ENCODE results near the gene CEP164.

The CEP164 gene

DNA sequence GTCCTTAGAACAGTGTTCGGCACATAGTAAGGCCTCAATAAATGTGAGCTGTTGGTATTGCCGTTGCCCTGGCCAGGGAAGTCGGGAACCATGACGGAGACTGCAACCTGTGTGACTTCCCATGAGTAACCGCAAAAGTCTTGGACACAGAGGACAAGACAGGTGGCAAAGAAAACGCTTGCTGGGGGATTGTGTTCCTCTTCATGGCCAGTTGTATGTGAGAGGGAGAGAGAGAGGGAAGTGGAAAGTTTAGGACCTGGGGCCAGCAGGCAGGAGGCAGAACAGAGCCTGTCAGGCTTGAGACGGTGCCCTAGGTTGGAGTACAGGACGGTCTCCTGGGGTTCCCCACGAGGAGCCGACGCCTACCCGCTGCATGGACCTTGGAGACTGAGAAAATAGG is 90.2 kb downstream of the CEP164 start:
- in situ Hi-C loops (cut with MboI; ENCODE audit: low sequenced_read_pairs) = no loop called here

DNA sequence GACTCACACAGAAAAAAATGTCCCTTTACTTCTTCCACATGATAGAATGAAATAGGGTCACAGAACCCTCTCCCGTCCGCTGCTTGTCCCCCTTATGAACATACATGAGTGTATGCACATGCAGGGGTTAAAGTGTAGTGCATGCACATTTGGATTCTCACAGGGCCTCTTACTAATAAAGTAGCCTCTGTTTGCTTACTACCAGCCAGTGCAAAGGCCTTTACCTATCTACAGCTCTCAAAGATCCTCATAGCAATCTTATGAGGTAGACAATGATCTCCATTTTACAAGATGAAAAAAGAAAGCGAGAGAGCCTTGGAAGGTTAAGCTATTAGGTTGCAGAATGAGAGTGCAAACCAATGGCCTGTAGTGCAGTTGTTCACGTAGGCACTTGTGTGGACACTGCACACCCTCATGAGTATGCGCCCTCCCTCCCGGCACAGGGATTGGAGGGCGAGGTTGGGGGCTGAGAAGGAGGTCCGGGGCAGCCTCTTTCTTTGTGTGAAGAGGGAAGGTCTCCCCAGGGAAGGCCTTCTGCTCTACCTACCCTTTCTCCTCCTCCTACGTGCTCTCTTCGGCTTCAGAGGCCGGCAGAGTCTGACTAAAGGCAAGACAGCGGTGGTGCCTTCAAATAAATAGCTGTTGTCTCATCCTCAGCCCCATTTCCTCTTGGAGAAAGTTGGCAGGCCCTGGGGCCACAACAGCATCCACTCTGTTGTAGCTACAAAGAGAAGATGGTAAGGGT is 91.3 kb downstream of the CEP164 start:
- in situ Hi-C loops (cut with MboI; ENCODE audit: low sequenced_read_pairs) = no loop called here

DNA sequence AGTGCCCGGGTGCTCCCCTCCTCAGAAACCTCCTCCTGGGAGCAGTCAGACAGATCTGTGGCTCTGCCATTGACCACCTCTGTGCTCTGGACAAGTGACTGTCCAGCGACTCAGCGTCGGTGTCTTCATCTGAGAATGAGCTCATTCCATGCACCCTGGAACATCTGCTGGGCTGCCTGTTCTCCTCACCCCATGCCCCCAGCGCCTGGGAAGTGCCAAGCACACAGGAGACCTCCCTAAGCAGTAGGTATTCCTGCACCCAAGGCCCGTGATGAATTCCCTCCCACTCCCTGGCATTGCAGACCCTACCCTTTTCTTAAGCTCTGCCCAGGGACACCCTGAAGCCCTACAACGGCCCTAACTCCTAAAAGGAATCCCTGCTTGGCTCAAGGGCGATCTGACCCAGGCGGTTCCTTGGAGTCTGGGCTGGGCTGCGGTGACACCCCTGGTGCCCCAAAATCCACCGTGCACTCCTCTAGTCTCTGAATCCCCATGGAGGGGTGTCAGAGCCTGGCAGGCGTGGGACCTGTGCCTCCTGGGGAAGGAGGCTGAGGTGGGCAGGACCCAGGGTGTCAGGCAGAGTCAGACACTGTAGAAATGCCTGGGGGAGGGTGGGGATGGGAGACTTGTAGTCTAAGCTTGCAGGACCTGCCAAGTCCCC is 92.0 kb downstream of the CEP164 start:
- in situ Hi-C loops (cut with MboI; ENCODE audit: low sequenced_read_pairs) = no loop called here

DNA sequence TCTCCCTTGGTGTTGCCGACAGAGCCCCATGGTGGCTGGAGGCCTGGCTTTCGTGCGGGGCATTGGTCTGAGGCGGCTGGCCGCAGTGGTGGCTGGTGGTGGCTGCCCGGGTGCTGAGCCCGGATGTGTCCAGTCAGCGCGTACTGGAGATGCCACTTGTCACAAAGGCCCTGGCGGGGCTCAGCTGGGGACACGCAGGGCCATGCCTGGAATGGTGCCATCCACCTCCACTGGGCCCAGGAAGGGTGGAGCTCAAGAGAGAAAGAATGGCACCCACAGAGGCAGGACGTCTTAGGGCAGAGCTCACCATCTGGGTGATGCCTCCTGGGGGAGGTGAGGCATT is 92.5 kb downstream of the CEP164 start:
- in situ Hi-C loops (cut with MboI; ENCODE audit: low sequenced_read_pairs) = no loop called here

DNA sequence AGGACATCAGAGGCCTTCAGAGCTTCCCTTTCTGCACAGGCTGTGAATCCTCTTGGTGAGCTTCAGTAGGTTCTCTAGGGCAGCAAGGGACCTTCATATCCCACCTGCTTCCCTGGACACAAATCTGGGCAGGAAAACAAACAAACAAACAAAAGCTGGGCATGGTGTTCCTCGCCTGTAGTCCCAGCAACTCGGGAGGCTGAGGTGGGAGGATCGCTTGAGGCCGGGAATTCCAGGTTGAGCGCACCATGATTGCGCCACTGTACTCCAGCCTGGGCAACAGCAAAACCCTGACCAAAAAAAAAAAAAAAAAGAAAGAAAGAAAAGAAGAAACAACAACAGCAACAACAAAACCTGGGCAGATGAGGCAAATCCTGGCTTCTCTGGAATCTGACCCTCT is 92.9 kb downstream of the CEP164 start:
- in situ Hi-C loops (cut with MboI; ENCODE audit: low sequenced_read_pairs) = no loop called here

DNA sequence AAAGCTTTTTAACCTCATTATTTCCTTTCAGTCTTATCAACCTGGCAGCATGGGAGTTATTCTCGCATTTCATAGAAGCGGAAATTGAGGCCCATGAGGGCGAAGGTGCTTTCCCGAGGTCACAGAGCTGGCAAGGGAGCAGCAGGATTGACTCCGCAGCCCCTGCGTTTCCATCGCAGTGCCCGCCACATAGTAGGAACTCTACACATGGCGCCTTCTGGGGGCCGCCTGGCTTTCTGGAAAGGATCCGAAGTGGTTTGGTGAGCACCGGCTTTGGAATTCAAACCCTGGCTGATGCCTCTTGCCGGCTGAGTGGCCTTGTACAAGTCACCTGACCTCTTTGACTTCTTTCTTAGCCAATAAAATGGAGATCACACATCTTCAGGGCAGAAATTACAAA is 93.4 kb downstream of the CEP164 start:
- in situ Hi-C loops (cut with MboI; ENCODE audit: low sequenced_read_pairs) = no loop called here

DNA sequence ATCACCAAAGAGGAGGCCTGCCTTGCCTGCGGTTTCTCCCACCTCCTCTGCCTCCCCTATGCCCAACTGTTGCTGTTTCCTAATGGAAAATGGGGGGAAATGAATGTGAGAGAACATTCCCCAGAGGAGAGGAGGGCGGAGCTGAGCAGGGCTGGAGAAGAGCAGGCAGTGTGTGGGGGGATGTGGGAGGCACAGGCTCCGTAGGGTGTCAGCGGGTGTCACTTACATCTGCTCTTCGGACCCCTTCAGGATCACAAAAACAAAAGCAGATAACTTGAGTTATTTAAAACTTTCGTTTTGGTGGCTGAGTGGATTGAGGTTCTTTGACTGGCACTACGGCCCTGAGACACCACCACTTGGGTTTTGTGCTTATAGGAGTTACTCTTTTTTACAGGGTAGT is 93.8 kb downstream of the CEP164 start:
- in situ Hi-C loops (cut with MboI; ENCODE audit: low sequenced_read_pairs) = no loop called here

DNA sequence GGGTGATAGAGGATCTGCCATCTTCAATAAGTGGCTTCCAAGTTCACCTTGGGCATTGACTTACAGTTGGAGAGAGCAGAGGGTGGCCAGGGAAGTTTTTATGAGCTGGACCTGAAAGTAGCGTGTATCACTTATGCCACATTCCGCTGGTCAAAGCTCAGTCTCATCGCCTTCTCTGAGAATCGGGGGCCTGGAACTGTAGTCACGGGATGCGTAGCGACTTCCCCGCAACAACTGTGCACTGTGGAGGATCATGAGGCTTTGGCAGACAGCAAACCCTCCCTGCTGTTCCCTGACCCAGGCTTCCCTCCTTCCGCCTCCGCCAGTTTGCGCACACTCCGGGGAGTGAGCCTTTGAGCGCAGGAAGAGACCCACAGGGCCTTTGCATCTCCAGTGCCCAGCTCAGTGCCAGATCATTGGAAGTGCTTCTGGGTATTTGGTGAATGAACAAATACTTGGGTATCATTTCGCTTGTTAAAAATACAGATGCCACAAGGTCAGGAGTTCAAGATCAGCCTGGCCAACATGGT is 95.5 kb downstream of the CEP164 start:
- in situ Hi-C loops (cut with MboI; ENCODE audit: low sequenced_read_pairs) = no loop called here

DNA sequence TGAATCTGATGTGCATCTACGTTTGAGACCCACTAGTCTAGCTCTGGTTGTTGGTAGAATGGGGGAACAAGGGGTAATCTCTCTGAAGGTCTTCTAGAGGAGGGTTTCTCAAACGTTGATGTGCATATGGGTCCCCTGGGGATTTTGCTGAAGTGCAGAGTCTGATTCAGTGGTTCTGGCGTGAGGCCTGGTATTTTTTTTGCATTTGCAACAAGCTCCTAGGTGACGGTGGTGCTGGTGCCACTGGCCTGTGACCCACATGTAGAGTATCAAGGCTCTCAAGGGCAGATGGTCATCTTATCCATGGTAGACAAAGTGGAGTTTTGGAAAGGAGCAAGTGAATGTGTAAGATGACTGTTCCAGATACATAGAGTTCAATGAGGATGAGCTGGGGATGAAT is 97.1 kb downstream of the CEP164 start:
- in situ Hi-C loops (cut with MboI; ENCODE audit: low sequenced_read_pairs) = loop anchor here (25.0 kb wide), 1 partner anchor 638 kb away; no protein-coding TSS in a partner anchor

DNA sequence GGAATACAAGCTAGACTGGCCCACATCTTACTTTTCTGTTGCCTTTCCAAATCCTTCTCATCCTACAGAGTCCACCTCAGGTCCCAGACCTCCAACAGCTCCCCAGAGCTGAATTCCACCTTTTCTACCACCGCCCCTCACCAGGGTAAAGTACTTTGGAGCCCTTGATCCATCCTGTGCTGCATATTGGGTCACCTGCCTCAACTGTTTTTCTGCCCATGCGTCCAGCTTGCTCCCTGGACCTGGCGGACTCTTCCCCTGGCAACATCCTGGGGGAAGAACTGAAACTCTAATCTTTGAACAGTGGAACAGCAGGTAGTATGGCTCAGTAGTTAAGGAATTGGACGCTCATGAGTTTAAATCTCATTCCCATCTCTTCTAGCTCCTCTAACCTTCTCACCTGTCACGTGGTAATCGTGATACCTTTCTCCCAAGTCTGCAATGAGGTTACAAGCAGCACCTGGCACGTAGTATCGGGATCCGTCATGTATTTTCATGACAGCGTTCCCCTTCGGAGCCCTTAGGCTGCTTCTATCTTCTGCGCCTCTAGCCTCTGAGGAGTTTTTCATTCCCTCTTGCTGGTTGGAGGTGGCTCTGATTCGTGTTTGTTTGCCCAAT is 98.1 kb downstream of the CEP164 start:
- in situ Hi-C loops (cut with MboI; ENCODE audit: low sequenced_read_pairs) = loop anchor here (25.0 kb wide), 1 partner anchor 637 kb away; no protein-coding TSS in a partner anchor

DNA sequence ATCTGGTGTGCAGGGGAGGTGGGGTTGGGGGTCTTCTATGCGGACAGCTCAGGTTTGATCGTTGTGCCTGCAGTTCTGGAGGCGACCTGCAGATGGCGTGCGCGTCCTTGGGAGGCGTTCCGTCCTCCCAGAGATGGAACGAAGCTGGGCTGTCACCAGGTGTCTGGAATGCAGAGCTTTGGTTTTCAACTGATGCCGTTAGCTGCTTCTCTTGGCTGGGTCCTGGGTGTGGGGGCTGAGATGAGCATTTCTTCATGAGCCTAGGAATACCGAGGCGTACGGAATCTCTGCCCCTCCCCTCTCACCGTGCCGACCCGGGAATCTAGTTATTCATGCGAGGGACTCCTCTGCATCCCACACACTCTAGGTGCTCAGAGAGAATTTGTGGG is 98.6 kb downstream of the CEP164 start:
- in situ Hi-C loops (cut with MboI; ENCODE audit: low sequenced_read_pairs) = loop anchor here (25.0 kb wide), 1 partner anchor 636 kb away; no protein-coding TSS in a partner anchor

DNA sequence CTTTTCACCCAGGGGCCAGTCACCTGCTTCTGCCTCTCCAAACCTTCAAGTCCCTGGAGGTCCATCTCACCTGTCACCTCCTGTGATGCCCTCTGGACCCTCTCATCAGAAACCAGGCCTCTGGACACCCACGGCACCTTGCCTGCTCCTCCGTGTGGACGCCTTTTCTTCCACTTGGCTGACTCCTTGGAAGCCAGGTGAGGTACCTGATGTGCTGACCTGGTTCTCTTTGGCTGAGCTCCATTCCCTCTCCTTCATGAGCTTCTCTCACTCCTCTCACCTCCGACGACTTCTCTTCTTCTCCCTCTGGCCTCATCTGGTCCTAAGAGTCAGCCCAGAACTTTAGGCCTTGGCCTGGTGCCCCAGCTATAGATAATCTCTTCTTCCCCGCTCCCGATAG is 99.3 kb downstream of the CEP164 start:
- in situ Hi-C loops (cut with MboI; ENCODE audit: low sequenced_read_pairs) = loop anchor here (25.0 kb wide), 1 partner anchor 635 kb away; no protein-coding TSS in a partner anchor

DNA sequence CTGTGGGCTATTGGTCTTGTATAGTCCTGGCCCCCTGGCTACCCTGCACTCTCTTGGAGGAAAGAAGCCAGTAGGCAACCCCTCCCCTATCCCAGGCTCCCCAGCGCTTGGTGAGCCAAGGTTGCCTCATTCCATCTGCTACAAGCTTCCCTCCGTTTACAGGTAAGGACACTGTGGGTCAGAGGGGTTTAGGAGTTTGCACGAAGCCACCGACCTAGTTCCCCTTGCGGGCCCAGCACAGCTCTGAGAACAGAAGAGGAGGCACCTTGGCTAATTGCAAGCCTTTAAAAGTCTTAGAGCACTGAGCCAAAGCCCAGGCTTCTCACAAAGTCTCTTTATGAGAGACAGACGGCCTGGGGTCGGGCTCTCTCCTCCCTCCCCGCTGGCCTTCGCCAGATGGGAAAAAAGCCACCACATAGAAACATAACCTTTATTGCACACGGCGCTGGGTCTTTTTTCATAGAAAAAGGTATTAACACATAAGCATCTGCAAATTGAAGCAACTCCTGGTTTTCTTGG is 99.8 kb downstream of the CEP164 start:
- in situ Hi-C loops (cut with MboI; ENCODE audit: low sequenced_read_pairs) = loop anchor here (25.0 kb wide), 1 partner anchor 635 kb away; no protein-coding TSS in a partner anchor

DNA sequence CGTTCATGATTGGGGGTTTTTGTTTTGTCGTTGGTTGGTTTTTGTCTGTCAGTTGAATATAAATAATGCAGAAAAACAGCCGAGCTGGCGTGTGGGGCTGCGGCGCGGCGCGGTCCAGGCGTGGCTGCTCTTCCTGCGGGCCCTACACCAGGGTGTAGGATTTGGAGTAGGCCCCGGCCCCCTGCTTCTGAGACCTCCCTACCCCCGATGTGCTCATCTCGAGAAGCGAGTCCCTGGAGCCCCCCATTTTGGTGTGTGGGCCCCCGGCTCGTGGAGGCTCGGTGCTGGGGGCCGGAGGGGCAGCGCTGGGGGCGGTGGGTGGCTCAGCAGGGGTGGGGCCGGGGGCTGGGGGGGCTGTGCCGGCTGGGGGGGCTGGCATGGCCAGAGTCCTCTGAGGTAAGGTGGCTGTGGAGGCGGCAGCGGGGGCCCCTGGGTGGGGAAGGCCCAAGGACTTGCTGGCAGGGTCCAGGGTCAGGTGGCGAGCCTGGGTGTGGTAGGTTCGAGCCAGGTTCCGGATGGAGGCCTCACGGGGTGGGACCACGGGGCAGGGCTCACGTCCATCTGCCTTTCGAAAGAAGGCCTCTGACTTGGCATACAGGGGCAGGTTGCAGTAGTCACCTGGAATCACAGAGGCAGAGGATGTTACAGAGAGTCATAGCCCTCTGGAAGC is 100.7 kb downstream of the CEP164 start:
- in situ Hi-C loops (cut with MboI; ENCODE audit: low sequenced_read_pairs) = loop anchor here (25.0 kb wide), 1 partner anchor 634 kb away; no protein-coding TSS in a partner anchor

DNA sequence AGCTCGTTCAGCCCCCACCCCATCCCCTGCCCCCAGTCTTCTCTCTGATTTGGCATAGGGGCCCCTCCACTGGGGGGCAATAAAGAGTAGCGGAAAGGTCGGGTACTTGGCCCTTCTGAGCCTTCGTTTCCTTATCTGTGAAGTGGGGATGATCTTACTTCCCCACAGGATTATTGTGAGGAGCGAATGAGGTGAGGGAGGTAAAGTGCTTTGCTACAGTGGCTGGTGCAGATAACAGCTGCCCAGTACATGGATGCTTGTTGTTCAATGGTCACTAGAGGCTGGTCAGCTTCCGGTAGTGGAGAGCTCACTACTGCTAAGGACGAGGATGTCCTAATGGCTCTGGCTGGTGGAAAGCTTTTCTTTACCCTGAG is 101.2 kb downstream of the CEP164 start:
- in situ Hi-C loops (cut with MboI; ENCODE audit: low sequenced_read_pairs) = loop anchor here (25.0 kb wide), 1 partner anchor 633 kb away; no protein-coding TSS in a partner anchor

DNA sequence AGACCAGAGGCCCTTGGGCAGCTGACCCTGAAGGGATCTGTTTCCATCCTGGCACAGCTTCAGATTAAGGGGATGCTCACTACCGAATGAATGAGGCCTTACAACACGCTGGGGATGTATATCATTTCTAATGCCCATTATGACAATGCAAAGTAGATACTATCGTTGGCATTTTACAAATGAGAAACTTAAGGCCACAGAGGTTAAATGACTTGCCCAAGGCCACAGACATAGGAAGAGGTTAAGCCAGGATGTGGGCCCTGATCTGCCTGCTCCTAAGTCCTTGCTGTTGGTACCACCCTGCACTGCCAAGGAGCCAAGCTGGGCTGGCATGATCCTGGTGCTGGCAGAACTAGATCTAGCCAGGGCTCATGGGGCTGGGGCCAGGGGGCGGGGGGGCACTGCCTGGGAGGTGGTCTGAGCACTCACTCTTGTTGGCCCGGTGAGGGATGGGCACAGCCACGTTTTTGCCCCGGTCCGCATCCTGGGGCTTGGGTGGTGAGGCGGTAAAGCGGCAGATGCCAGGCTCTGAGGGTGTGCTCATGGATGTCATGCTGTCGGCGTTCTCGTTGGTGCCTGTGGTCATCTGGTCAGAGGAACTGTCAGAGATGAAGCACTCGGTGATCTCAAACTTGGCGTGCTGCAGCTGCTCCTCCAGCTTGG is 102.8 kb downstream of the CEP164 start:
- in situ Hi-C loops (cut with MboI; ENCODE audit: low sequenced_read_pairs) = loop anchor here (25.0 kb wide), 1 partner anchor 632 kb away; no protein-coding TSS in a partner anchor

DNA sequence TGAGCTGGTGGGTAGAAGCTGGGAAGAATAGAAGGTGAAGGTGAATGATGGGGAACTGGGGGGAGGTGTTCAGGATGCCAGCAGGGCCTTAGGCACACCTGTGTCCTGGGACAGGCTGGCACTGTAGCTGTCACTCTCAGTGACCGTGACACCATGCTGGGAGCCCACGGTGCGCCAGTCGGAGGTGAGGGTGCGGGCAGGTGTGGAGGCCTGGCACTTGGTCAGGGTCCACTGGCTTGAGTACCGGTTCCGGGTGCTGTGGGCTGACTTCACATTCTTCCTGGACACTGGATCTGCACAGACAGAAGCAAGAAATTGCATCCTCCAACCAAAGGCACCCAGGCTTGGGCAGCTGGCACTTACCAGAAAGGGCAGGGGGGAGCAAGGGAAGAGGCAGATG is 103.8 kb downstream of the CEP164 start:
- in situ Hi-C loops (cut with MboI; ENCODE audit: low sequenced_read_pairs) = loop anchor here (25.0 kb wide), 1 partner anchor 631 kb away; no protein-coding TSS in a partner anchor

DNA sequence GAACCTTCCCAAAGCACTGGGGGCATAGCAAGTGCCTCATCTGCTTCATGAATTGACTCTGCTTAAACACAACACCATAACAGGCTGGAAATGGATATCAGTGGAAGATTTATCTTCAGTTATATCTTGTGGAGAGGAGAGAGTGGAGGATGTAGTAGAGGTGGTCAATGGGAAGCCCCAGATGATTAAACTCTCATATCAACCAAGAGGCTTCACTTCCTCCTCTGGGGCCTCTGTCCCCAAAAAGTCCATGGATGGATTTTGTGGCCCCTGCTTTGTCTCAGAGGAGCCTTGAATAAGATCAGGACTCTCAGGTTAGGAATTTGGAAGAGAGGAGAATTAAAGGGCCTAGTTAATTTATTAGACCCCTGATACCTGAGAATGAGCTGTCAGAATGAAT is 106.1 kb downstream of the CEP164 start:
- in situ Hi-C loops (cut with MboI; ENCODE audit: low sequenced_read_pairs) = loop anchor here (25.0 kb wide), 1 partner anchor 629 kb away; no protein-coding TSS in a partner anchor

DNA sequence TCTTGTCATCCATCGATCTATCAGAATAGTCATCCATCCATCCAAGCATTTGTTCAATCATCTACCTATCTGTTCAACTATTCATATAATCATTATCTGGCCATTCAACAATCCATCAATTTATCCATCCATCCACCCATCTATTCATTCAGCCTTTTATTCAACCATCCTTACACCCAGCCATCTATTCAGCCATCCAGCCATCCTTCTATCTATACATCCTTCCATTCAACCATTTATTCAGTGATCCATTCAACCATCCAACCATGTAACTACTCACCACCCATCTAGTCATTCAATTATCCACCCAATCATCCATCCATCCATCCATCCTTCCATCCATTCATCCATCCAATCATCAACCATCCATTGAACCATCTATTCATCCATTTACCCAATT is 106.8 kb downstream of the CEP164 start:
- in situ Hi-C loops (cut with MboI; ENCODE audit: low sequenced_read_pairs) = loop anchor here (25.0 kb wide), 1 partner anchor 628 kb away; no protein-coding TSS in a partner anchor

DNA sequence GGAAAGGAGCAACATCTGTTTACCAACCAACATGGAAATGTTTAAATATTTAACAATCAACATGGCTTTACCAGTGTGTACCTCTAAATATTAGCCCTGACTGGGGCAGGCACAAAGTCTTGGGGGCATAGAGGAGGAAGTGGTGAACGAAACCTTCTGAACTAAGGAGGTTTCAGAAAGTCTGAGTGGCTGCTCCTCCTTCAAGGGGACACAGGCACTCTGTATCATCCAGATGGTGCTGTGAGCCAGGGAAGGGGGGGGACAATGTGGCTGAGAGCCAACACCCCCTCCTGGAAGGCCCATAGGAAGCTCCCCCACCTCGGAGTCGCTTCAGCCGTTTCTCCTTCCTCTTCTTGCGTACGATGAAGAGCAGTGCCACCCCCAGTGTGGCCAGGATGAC is 107.7 kb downstream of the CEP164 start:
- in situ Hi-C loops (cut with MboI; ENCODE audit: low sequenced_read_pairs) = loop anchor here (25.0 kb wide), 1 partner anchor 627 kb away; no protein-coding TSS in a partner anchor
